Stomach (tissue), 9 donors: ENCODE measurements around the gene TNFRSF6B. TPM values are rescaled to one million over a fixed set of nuclear protein-coding genes. Genes with fewer than 3 reads are reported as not detected.

Experiments
- DNase-seq, 2 donors: peaks; one replicate each; pipeline versions ENCODE4 v3.0.0 to v3.0.0-alpha.2; 2013 to 2019
- H3K27ac ChIP-seq, 5 donors: fragments of 200-600 bp in 4 of 5; sonication (generic) in 4 of 5; one replicate each; pipeline ENCODE4 v1.5.1; 2013 to 2019; ENCODE audit warnings: mild to moderate bottlenecking in 1 of 5, moderate library complexity in 1 of 5
- H3K27me3 ChIP-seq, 3 donors: fragments of 200-600 bp; sonication (generic); one replicate each; pipeline ENCODE4 v1.5.1; 2017 to 2019; ENCODE audit warnings: mixed run types in 1 of 3
- H3K36me3 ChIP-seq, 4 donors: fragments of 200-600 bp; sonication (generic); 1 replicate in 3 of 4; 2 replicates in 1 of 4; pipeline ENCODE4 v1.5.1; 2016 to 2019
- H3K4me1 ChIP-seq, 4 donors: fragments of 200-600 bp; sonication (generic); one replicate each; pipeline ENCODE4 v1.5.1; 2016 to 2019
- H3K4me3 ChIP-seq, 4 donors: fragments of 200-600 bp; sonication (generic) in 3 of 4; one replicate each; pipeline ENCODE4 v1.5.1; 2016 to 2019; ENCODE audit warnings: mild to moderate bottlenecking in 1 of 4
- H3K9me3 ChIP-seq, 4 donors: fragments of 200-600 bp; sonication (generic); one replicate each; pipeline ENCODE4 v1.5.1; 2016 to 2019
- EP300 ChIP-seq: sonication (generic); formaldehyde crosslinking; IDR thresholded peaks from one replicate; pipeline ENCODE4 v1.6.1; 2017; ENCODE audit warnings: antibody characterized with exemption
- POLR2A ChIP-seq, 4 donors: fragments of 450-650 bp; IDR thresholded peaks; one replicate each; pipeline ENCODE4 v1.6.1; 2016; ENCODE audit warnings: antibody characterized with exemption in 4 of 4, control low read depth in 2 of 4, mild to moderate bottlenecking in 1 of 4, moderate library complexity in 1 of 4
- POLR2AphosphoS5 ChIP-seq, 3 donors: sonication (generic); formaldehyde crosslinking; IDR thresholded peaks; one replicate each; pipeline ENCODE4 v1.6.1; 2016; ENCODE audit warnings: antibody characterized with exemption in 3 of 3
- WGBS, 5 donors: extraction: QIAGEN DNeasy Blood & Tissue Kit in 3 of 5; methylation state at CpG; one replicate each; pipeline versions ENCODE4 v1.1.5 to v1.1.7; 2013 to 2018; 5-methylcytosine and 5-hydroxymethylcytosine counted together
- intact Hi-C: fragments of 100-400 bp; cut with DNase I; formaldehyde crosslinking; loops from one replicate; pipeline ENCODE4 v1.15.1; 2023; ENCODE audit warnings: low total_unique reads
- polyA plus RNA-seq, 3 donors: library from polyadenylated mRNA; stranded (reverse); fragments of 200-250 nt; gene quantifications; one replicate each; pipeline ENCODE4 v1.2.3, GENCODE V29; 2013
- total RNA-seq, 5 donors: library from RNA; depleted of rRNA; stranded (reverse); fragments of >200 nt; gene quantifications; one replicate each; pipeline versions ENCODE4 v1.1.0 to v1.2.3, GENCODE V29; 2014 to 2016
- TF ChIP-seq, protein P1 (sequence below), 7 experiments: fragments of 450-650 bp in 4 of 7; fragments of 200-600 bp in 3 of 7; sonication (generic) in 3 of 7; IDR thresholded peaks; one replicate each; pipeline ENCODE4 v1.5.1; 2016 to 2019; ENCODE audit warnings: antibody characterized with exemption in 7 of 7, control low read depth in 2 of 7, mild to moderate bottlenecking in 1 of 7
- donor health status: healthy with polysubstance abuse.
- donor health status: Bipolar disorder and iron deficiency.
- donor health status: healthy.

The TNFRSF6B gene
- total and polyA plus RNA-seq, 8 donors, result 1.1 to 26.2 (median 8.5) TPM; not detected in 1

DNA sequence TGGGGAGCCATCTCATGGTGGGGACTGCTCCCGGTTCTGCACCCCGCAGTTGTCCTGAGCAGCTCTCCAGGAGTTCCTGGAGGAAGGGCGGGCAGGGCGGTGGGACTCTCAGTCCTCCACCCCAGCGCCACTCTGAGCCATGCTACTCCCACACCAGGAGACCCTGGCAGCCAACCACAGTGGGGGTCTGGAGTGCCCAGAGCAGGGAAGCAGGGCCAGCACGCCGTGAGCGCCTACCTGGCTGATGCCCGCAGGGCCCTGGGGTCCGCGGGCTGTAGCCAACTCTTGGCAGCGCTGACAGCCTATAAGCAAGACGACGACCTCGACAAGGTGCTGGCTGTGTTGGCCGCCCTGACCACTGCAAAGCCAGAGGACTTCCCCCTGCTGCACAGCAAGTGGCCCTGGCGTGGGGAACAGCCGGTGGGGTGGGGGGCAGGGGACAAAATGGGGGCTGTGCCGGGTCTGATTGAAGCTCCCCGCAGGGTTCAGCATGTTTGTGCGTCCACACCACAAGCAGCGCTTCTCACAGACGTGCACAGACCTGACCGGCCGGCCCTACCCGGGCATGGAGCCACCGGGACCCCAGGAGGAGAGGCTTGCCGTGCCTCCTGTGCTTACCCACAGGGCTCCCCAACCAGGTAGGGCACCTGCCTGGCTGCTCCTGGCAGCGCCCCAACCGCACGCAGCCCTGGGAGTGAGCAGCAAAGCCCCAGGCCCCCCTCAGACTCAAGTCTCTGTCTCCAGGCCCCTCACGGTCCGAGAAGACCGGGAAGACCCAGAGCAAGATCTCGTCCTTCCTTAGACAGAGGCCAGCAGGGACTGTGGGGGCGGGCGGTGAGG, 1.6 kb upstream of the TNFRSF6B start:
- WGBS, 5 donors, result 87 to 97% (median 94%) methylated on average over 14 to 37 of the region's 37 CpGs
- Histone ChIP-seq H3K4me3 (no peak overlapping the region), H3K27me3 (no peaks in the 10 kb centered on the region), H3K9me3 (no peaks in the 10 kb centered on the region), H3K27ac (peak overlapping the region in 2 of 5 donors; percentile 11 to 42), H3K4me1 (peaks cover 30 to 73% (median 58%) of the 10 kb centered on the region in 4 donors), H3K36me3 (peaks cover 16 to 53% (median 27%) of the 10 kb centered on the region in 4 donors)
- TF ChIP-seq EP300, result no peak
- TF ChIP-seq, protein P1, sequence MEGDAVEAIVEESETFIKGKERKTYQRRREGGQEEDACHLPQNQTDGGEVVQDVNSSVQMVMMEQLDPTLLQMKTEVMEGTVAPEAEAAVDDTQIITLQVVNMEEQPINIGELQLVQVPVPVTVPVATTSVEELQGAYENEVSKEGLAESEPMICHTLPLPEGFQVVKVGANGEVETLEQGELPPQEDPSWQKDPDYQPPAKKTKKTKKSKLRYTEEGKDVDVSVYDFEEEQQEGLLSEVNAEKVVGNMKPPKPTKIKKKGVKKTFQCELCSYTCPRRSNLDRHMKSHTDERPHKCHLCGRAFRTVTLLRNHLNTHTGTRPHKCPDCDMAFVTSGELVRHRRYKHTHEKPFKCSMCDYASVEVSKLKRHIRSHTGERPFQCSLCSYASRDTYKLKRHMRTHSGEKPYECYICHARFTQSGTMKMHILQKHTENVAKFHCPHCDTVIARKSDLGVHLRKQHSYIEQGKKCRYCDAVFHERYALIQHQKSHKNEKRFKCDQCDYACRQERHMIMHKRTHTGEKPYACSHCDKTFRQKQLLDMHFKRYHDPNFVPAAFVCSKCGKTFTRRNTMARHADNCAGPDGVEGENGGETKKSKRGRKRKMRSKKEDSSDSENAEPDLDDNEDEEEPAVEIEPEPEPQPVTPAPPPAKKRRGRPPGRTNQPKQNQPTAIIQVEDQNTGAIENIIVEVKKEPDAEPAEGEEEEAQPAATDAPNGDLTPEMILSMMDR (IDR thresholded peaks at IDR 0.05), result no peak
- TF ChIP-seq POLR2A (IDR thresholded peaks at IDR 0.05), result no peak
- TF ChIP-seq POLR2AphosphoS5 (IDR thresholded peaks at IDR 0.05), result no peak
- peak in 1 of 2 donors; percentile 21 for DNase-seq
- intact Hi-C loops, result no loop called here

DNA sequence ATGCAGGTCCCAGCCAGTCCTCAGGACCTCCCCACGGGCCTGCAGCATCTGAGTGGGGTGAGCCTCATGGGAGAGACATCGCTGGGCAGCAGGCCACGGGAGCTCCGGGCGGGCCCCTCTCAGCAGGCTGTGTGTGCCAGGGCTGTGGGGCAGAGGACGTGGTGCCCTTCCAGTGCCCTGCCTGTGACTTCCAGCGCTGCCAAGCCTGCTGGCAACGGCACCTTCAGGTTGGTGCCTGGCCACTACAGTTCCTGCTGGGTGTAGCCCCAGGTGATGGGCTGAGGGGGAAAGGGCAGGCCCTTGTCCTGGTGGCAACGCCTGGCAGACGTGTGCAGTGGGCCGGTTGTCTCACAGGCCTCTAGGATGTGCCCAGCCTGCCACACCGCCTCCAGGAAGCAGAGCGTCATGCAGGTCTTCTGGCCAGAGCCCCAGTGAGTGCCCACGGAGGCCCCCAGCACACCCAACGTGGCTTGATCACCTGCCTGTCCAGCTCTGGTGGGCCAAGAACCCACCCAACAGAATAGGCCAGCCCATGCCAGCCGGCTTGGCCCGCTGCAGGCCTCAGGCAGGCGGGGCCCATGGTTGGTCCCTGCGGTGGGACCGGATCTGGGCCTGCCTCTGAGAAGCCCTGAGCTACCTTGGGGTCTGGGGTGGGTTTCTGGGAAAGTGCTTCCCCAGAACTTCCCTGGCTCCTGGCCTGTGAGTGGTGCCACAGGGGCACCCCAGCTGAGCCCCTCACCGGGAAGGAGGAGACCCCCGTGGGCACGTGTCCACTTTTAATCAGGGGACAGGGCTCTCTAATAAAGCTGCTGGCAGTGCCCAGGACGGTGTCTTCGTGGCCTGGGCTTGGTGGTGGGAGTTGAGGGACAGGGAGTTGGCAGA, 787 bp upstream of the TNFRSF6B start:
- Histone ChIP-seq H3K4me3 (no peak overlapping the region), H3K27ac (peak overlapping the region in 3 of 5 donors; percentile 4 to 42 (median 11)), H3K9me3 (no peaks in the 10 kb centered on the region), H3K4me1 (peaks cover 30 to 69% (median 59%) of the 10 kb centered on the region in 4 donors), H3K27me3 (no peaks in the 10 kb centered on the region), H3K36me3 (peaks cover 16 to 53% (median 31%) of the 10 kb centered on the region in 4 donors)
- WGBS, 5 donors, result 65 to 73% (median 70%) methylated on average over 10 to 25 of the region's 25 CpGs
- peak in 1 of 2 donors; percentile 46 for DNase-seq
- TF ChIP-seq EP300, result no peak
- TF ChIP-seq, protein P1 (IDR thresholded peaks at IDR 0.05), result no peak
- no peak for TF ChIP-seq POLR2A (IDR thresholded peaks at IDR 0.05)
- no peak for TF ChIP-seq POLR2AphosphoS5 (IDR thresholded peaks at IDR 0.05)
- intact Hi-C loops, result no loop called here

DNA sequence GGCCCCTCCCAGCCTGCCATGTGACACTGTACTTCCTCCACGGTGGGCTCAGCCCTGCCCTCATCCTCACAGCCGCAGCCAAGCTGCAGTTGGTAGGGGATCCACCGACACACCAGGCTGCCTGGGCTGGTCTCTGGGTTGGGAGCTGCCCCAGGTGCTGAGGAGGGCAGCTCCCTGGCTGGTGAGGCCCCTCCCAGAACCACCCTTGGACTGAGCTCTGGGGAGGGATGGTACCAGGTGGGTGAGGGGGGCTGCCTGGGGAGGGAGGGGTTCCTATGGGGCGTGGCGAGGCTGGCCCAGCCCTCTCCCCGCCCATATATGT, 185 bp upstream of the TNFRSF6B start:
- TF ChIP-seq POLR2AphosphoS5 (IDR thresholded peaks at IDR 0.05) (no peak), POLR2A (IDR thresholded peaks at IDR 0.05) (no peak), EP300 (no peak)
- TF ChIP-seq, protein P1 (IDR thresholded peaks at IDR 0.05), result no peak
- WGBS, 5 donors, result 11 to 28% (median 20%) methylated on average over 1 to 6 of the region's 6 CpGs
- DNase-seq, result peak in 1 of 2 donors; percentile 85
- Histone ChIP-seq H3K36me3 (peaks cover 16 to 47% (median 33%) of the 10 kb centered on the region in 4 donors), H3K27me3 (no peaks in the 10 kb centered on the region), H3K4me3 (peak overlapping the region in 3 of 4 donors; percentile 25 to 42 (median 31)), H3K9me3 (no peaks in the 10 kb centered on the region), H3K27ac (peak overlapping the region in 4 of 5 donors; percentile 4 to 42 (median 9)), H3K4me1 (peaks cover 30 to 63% (median 53%) of the 10 kb centered on the region in 4 donors)
- intact Hi-C loops, result no loop called here

DNA sequence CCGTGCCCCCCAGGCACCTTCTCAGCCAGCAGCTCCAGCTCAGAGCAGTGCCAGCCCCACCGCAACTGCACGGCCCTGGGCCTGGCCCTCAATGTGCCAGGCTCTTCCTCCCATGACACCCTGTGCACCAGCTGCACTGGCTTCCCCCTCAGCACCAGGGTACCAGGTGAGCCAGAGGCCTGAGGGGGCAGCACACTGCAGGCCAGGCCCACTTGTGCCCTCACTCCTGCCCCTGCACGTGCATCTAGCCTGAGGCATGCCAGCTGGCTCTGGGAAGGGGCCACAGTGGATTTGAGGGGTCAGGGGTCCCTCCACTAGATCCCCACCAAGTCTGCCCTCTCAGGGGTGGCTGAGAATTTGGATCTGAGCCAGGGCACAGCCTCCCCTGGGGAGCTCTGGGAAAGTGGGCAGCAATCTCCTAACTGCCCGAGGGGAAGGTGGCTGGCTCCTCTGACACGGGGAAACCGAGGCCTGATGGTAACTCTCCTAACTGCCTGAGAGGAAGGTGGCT, 960 bp downstream of the TNFRSF6B start:
- peaks cover 30 to 52% (median 47%) of the 10 kb centered on the region in 4 donors for H3K4me1 ChIP-seq
- TF ChIP-seq POLR2A (IDR thresholded peaks at IDR 0.05) (no peak), POLR2AphosphoS5 (IDR thresholded peaks at IDR 0.05) (no peak)
- TF ChIP-seq, protein P1 (IDR thresholded peaks at IDR 0.05), result no peak

More for the DNA sequence above, 960 bp downstream of the TNFRSF6B start:
- 45 to 58% (median 47%) methylated on average over 4 to 7 of the region's 7 CpGs for WGBS, 5 donors
- Histone ChIP-seq H3K36me3 (peaks cover 16 to 43% (median 34%) of the 10 kb centered on the region in 4 donors), H3K9me3 (no peaks in the 10 kb centered on the region), H3K27me3 (no peaks in the 10 kb centered on the region), H3K4me3 (peak overlapping the region in 3 of 4 donors; percentile 22 to 42 (median 31)), H3K27ac (peak overlapping the region in 1 of 5 donors; percentile 11)
- DNase-seq, result no peak
- intact Hi-C loops, result no loop called here
